Measurements from ENCODE around the gene LEFTY1. TPM values are rescaled to one million over a fixed set of nuclear protein-coding genes. Genes with fewer than 3 reads are reported as not detected.
A peak's percentile ranks its signal among the peaks of the same experiment; 100 is the strongest.
"Not testable (repeated sequence)": the region's sequence is repeated elsewhere in the genome, so short reads cannot be mapped to it uniquely, and the experiment has no call there.

Gene LEFTY1
- total RNA-seq, 4 donors from 2014 or later, result 1.5 to 15.6 (median 5.6) TPM

DNA sequence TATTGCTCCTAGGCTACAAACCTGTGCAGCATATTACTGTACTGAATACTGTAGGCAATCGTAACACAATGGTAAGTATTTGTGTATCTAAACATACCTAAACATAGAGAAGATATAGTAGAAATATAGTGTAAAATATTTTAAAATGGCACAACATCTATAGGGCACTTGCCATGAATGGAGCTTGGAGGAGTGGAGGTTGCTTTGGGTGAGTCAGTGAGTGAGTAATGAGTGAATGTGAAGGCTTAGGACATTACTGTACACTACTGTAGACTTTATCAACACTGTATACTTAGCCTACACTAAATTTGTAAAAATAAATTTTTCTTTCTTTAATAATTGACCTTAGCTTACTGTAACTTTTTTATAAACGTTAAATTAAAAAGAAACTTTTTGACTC lies 44.1 kb upstream of the LEFTY1 start:
- TF ChIP-seq, protein P1, sequence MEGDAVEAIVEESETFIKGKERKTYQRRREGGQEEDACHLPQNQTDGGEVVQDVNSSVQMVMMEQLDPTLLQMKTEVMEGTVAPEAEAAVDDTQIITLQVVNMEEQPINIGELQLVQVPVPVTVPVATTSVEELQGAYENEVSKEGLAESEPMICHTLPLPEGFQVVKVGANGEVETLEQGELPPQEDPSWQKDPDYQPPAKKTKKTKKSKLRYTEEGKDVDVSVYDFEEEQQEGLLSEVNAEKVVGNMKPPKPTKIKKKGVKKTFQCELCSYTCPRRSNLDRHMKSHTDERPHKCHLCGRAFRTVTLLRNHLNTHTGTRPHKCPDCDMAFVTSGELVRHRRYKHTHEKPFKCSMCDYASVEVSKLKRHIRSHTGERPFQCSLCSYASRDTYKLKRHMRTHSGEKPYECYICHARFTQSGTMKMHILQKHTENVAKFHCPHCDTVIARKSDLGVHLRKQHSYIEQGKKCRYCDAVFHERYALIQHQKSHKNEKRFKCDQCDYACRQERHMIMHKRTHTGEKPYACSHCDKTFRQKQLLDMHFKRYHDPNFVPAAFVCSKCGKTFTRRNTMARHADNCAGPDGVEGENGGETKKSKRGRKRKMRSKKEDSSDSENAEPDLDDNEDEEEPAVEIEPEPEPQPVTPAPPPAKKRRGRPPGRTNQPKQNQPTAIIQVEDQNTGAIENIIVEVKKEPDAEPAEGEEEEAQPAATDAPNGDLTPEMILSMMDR (IDR thresholded peaks at IDR 0.05), result no peak
- TF ChIP-seq POLR2A (IDR thresholded peaks at IDR 0.05), result no peak
- no peak overlapping the region for H3K4me3 ChIP-seq

DNA sequence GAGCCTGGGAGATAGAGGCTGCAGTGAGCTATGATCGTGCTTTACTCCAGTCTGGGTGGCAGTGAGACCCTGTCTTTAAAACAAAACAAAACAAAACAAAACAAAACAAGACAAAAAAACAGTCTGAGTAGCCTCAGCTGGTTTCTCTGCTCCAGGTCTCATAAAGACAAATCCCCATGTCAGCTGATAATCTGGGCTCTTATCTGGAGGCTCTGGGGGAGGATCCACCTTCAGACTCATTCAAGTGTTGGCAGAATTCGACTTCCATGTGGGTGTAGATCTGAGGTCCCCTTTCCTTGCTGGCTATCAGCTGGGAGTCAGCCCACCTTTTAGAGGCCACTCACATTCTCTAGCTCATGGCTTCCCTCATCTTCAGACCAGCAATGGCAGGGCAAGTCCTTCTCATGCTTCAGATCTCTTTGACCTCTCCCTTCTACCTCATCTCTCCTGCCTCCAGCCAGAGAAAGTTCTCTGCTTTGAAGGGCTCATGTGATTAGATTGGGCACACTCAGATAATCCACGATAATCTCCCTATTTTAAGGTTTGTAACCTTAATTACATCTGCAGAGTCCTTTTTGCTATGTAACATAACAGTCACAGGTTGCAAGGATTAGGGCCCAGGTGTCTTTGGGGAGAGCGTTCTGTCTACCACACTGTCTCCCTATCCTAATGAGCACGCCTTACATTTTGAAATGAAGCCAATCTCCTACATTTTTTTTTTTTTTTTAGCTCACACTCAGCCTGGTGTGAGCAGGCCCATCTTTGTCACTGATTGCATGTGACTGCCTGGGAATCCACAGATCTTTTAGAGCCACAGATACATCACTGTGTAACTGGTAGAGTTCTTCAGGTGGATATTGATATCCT lies 42.6 kb upstream of the LEFTY1 start:
- Histone ChIP-seq H3K27ac (no peak overlapping the region), H3K4me1 (no peaks in the 10 kb centered on the region), H3K27me3 (no peaks in the 10 kb centered on the region), H3K9me3 (no peaks in the 10 kb centered on the region), H3K36me3 (no peaks in the 10 kb centered on the region), H3K4me3 (no peak overlapping the region)
- TF ChIP-seq, protein P1 (IDR thresholded peaks at IDR 0.05), result no peak
- no peak for TF ChIP-seq POLR2A (IDR thresholded peaks at IDR 0.05)
- DNase-seq, result no peak

More for the DNA sequence above, 44.1 kb upstream of the LEFTY1 start:
- DNase-seq, result no peak
- H3K4me1 ChIP-seq, result no peaks in the 10 kb centered on the region
- H3K36me3 ChIP-seq, result no peaks in the 10 kb centered on the region
- no peaks in the 10 kb centered on the region for H3K9me3 ChIP-seq
- no peak overlapping the region for H3K27ac ChIP-seq
- no peaks in the 10 kb centered on the region for H3K27me3 ChIP-seq

DNA sequence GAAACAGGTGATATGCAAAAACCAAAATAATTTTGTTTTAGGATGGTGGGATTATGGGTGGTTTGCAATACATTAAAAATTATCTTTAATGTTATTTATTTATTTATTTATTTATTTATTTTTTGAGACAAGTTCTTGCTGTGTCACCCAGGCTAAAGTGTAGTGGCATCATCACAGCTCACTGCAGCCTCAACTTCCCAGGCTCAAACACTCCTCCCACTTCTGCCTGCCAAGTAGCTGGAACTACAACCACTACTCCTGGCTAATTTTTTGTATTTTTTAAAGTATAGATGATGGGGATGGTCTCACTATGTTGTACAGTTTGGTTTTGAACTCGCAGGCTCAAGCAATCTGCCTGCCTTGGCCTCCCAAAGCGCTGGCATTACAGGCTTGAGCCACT lies 41.6 kb upstream of the LEFTY1 start:
- Histone ChIP-seq H3K36me3 (no peaks in the 10 kb centered on the region), H3K9me3 (no peaks in the 10 kb centered on the region), H3K27ac (no peak overlapping the region), H3K4me3 (no peak overlapping the region), H3K4me1 (no peaks in the 10 kb centered on the region), H3K27me3 (no peaks in the 10 kb centered on the region)
- no peak for DNase-seq
- TF ChIP-seq, protein P1 (IDR thresholded peaks at IDR 0.05), result no peak
- no peak for TF ChIP-seq POLR2A (IDR thresholded peaks at IDR 0.05)

DNA sequence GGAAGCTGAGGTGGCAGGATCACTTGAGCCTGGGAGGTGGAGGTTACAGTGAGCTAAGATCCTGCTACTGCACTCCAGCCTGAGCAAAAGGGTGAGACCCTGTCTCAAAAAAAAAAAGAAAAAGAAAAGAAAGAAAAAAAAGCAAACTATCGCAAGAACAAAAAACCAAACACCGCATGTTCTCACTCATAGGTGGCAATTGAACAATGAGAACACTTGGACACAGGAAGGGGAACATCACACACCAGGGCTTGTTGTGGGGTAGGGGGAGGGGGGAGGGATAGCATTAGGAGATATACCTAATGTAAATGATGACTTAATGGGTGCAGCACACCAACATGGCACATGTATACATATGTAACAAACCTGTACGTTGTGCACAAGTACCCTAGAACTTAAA lies 40.5 kb upstream of the LEFTY1 start:
- not testable (repeated sequence) for H3K27ac ChIP-seq, H3K9me3 ChIP-seq, H3K27me3 ChIP-seq, H3K4me3 ChIP-seq, H3K36me3 ChIP-seq, DNase-seq, H3K4me1 ChIP-seq

DNA sequence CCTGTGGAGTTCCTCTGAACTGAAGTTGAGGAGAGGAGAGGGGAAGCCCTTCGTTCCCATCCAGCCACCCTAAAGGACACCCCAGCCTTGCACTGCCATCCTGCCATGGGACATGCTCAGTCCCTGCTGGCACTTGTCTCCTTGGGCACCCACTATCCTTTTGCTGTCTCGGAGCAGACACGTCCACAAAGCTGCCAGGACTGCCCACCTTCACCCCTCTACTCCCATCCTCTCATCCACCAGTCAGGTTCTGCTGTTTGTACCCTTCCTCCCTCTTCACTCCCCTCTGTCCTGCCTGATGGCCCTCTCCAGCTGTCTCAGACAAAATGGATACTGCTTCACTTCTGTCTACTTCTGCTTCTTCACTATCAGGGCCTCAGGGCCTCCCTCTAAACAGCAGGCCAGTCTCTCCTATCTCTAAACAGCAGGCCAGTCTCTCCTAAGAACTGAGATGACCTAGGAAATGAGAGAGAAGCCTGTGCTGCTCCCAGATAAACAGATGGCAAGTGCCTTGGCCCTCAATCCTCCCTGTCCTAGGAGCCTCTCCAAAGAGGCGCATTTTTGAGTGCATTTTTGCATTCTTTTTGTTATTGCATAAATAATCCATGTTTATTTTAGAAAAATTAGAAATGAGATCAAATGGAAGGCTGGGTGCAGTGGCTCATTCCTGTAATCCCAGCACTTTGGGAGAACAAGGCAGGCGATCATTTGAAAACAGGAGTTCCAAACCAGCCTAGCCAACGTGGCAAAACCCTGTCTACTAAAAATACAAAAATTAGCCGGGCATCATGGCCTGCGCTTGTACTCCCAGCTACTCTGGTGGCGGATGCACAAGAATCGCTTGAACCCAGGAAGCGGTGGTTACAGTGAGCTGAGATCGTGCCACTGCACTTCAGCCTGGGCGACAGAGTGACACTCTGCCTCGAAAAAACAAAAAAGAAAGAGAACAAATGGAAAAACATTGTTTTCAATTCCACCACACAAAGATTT lies 39.5 kb upstream of the LEFTY1 start:
- peaks cover 0 to 6% (median 1%) of the 10 kb centered on the region in 4 donors for H3K4me1 ChIP-seq
- peak overlapping the region in 1 of 4 donors; percentile 18 for H3K27ac ChIP-seq
- no peaks in the 10 kb centered on the region for H3K9me3 ChIP-seq
- TF ChIP-seq, protein P1 (IDR thresholded peaks at IDR 0.05), result no peak
- TF ChIP-seq POLR2A (IDR thresholded peaks at IDR 0.05), result no peak
- no peak overlapping the region for H3K4me3 ChIP-seq
- no peak for DNase-seq
- H3K27me3 ChIP-seq, result no peaks in the 10 kb centered on the region
- no peaks in the 10 kb centered on the region for H3K36me3 ChIP-seq

All from Peyer's patch (tissue), 4 donors.